Measurements from ENCODE around the gene MPV17L2.

The MPV17L2 gene

GRCh38 chr19:18194554-18195238, 1.7 kb downstream of the MPV17L2 start:
- no peaks in the 10 kb centered on the region for H3K27me3 ChIP-seq (ENCODE audit: control insufficient read depth, insufficient read depth, low read length)
- peaks cover 8% of the 10 kb centered on the region for H3K36me3 ChIP-seq (ENCODE audit: insufficient read depth, low read length)
- H3K4me2 ChIP-seq (ENCODE audit: low read length): peak overlapping the region; percentile 95
- H3K4me1 ChIP-seq (ENCODE audit: control insufficient read depth, insufficient read depth, low read length): peaks cover 15% of the 10 kb centered on the region
- no peak overlapping the region for H3K9ac ChIP-seq (ENCODE audit: low read depth, low read length)
- H3K4me3 ChIP-seq (ENCODE audit: low read length): peak overlapping the region; percentile 84
- no peaks in the 10 kb centered on the region for H3K9me3 ChIP-seq (replicated peaks; ENCODE audit: low read length)

- peaks cover 8% of the 10 kb centered on the region for H3K36me3 ChIP-seq (ENCODE audit: insufficient read depth, low read length)
- no peaks in the 10 kb centered on the region for H3K27me3 ChIP-seq (ENCODE audit: control insufficient read depth, insufficient read depth, low read length)
- no peak overlapping the region for H3K9ac ChIP-seq (ENCODE audit: low read depth, low read length)
- H3K4me3 ChIP-seq (ENCODE audit: low read length): no peak overlapping the region
- peaks cover 14% of the 10 kb centered on the region for H3K4me1 ChIP-seq (ENCODE audit: control insufficient read depth, insufficient read depth, low read length)
- H3K9me3 ChIP-seq (replicated peaks; ENCODE audit: low read length): no peaks in the 10 kb centered on the region
- no peak overlapping the region for H3K4me2 ChIP-seq (ENCODE audit: low read length)
Measured at GRCh38 chr19:18196511-18196845, 3.5 kb downstream of the MPV17L2 start.

- no peaks in the 10 kb centered on the region for H3K9me3 ChIP-seq (replicated peaks; ENCODE audit: low read length)
- H3K36me3 ChIP-seq (ENCODE audit: insufficient read depth, low read length): peaks cover 8% of the 10 kb centered on the region
- H3K4me2 ChIP-seq (ENCODE audit: low read length): no peak overlapping the region
- H3K27me3 ChIP-seq (ENCODE audit: control insufficient read depth, insufficient read depth, low read length): no peaks in the 10 kb centered on the region
- no peak overlapping the region for H3K9ac ChIP-seq (ENCODE audit: low read depth, low read length)
- no peak overlapping the region for H3K4me3 ChIP-seq (ENCODE audit: low read length)
- H3K4me1 ChIP-seq (ENCODE audit: control insufficient read depth, insufficient read depth, low read length): peaks cover 11% of the 10 kb centered on the region
Measured at GRCh38 chr19:18197306-18197705, 4.3 kb downstream of the MPV17L2 start.

- peaks cover 8% of the 10 kb centered on the region for H3K36me3 ChIP-seq (ENCODE audit: insufficient read depth, low read length)
- H3K9ac ChIP-seq (ENCODE audit: low read depth, low read length): no peak overlapping the region
- H3K4me1 ChIP-seq (ENCODE audit: control insufficient read depth, insufficient read depth, low read length): peaks cover 13% of the 10 kb centered on the region
- no peaks in the 10 kb centered on the region for H3K9me3 ChIP-seq (replicated peaks; ENCODE audit: low read length)
- no peak overlapping the region for H3K4me3 ChIP-seq (ENCODE audit: low read length)
- no peaks in the 10 kb centered on the region for H3K27me3 ChIP-seq (ENCODE audit: control insufficient read depth, insufficient read depth, low read length)
- no peak overlapping the region for H3K4me2 ChIP-seq (ENCODE audit: low read length)
Measured at GRCh38 chr19:18197941-18198340, 4.9 kb downstream of the MPV17L2 start.

- H3K4me1 ChIP-seq (ENCODE audit: control insufficient read depth, insufficient read depth, low read length): peaks cover 18% of the 10 kb centered on the region
- no peaks in the 10 kb centered on the region for H3K27me3 ChIP-seq (ENCODE audit: control insufficient read depth, insufficient read depth, low read length)
- no peak overlapping the region for H3K4me2 ChIP-seq (ENCODE audit: low read length)
- no peak overlapping the region for H3K4me3 ChIP-seq (ENCODE audit: low read length)
- H3K9me3 ChIP-seq (replicated peaks; ENCODE audit: low read length): no peaks in the 10 kb centered on the region
- no peak overlapping the region for H3K9ac ChIP-seq (ENCODE audit: low read depth, low read length)
- H3K36me3 ChIP-seq (ENCODE audit: insufficient read depth, low read length): peaks cover 8% of the 10 kb centered on the region
Measured at GRCh38 chr19:18198374-18198773, 5.4 kb downstream of the MPV17L2 start.

GRCh38 chr19:18202397-18202777, 9.4 kb downstream of the MPV17L2 start:
- Histone ChIP-seq H3K4me1 (ENCODE audit: control insufficient read depth, insufficient read depth, low read length) (peaks cover 16% of the 10 kb centered on the region), H3K4me3 (ENCODE audit: low read length) (no peak overlapping the region), H3K9me3 (replicated peaks; ENCODE audit: low read length) (no peaks in the 10 kb centered on the region), H3K36me3 (ENCODE audit: insufficient read depth, low read length) (peaks cover 5% of the 10 kb centered on the region), H3K9ac (ENCODE audit: low read depth, low read length) (no peak overlapping the region), H3K27me3 (ENCODE audit: control insufficient read depth, insufficient read depth, low read length) (no peaks in the 10 kb centered on the region), H3K4me2 (ENCODE audit: low read length) (peak overlapping the region; percentile 96)

- Histone ChIP-seq H3K36me3 (ENCODE audit: insufficient read depth, low read length) (peaks cover 5% of the 10 kb centered on the region), H3K27me3 (ENCODE audit: control insufficient read depth, insufficient read depth, low read length) (no peaks in the 10 kb centered on the region), H3K4me2 (ENCODE audit: low read length) (peak overlapping the region; percentile 96), H3K4me3 (ENCODE audit: low read length) (peak overlapping the region; percentile 84), H3K4me1 (ENCODE audit: control insufficient read depth, insufficient read depth, low read length) (peaks cover 20% of the 10 kb centered on the region), H3K9ac (ENCODE audit: low read depth, low read length) (peak overlapping the region; percentile 65), H3K9me3 (replicated peaks; ENCODE audit: low read length) (no peaks in the 10 kb centered on the region)
Measured at GRCh38 chr19:18202778-18203407, 9.9 kb downstream of the MPV17L2 start.

- no peaks in the 10 kb centered on the region for H3K27me3 ChIP-seq (ENCODE audit: control insufficient read depth, insufficient read depth, low read length)
- no peaks in the 10 kb centered on the region for H3K9me3 ChIP-seq (replicated peaks; ENCODE audit: low read length)
- H3K4me1 ChIP-seq (ENCODE audit: control insufficient read depth, insufficient read depth, low read length): peaks cover 20% of the 10 kb centered on the region
- no peaks in the 10 kb centered on the region for H3K36me3 ChIP-seq (ENCODE audit: insufficient read depth, low read length)
- peak overlapping the region; percentile 84 for H3K4me3 ChIP-seq (ENCODE audit: low read length)
- peak overlapping the region; percentile 65 for H3K9ac ChIP-seq (ENCODE audit: low read depth, low read length)
- H3K4me2 ChIP-seq (ENCODE audit: low read length): peak overlapping the region; percentile 96
Measured at GRCh38 chr19:18203408-18203862, 10.4 kb downstream of the MPV17L2 start.

GRCh38 chr19:18203863-18204393, 10.9 kb downstream of the MPV17L2 start, which contains the start of gene RAB3A:
RAB3A (minus strand) TSS chr19:18204042; CDS start chr19:18202740, 1,302 bp downstream.
- Histone ChIP-seq H3K27me3 (ENCODE audit: control insufficient read depth, insufficient read depth, low read length) (no peaks in the 10 kb centered on the region), H3K36me3 (ENCODE audit: insufficient read depth, low read length) (no peaks in the 10 kb centered on the region), H3K4me1 (ENCODE audit: control insufficient read depth, insufficient read depth, low read length) (peaks cover 23% of the 10 kb centered on the region), H3K9me3 (replicated peaks; ENCODE audit: low read length) (no peaks in the 10 kb centered on the region), H3K4me2 (ENCODE audit: low read length) (peak within 1 kb of the TSS; percentile 96), H3K9ac (ENCODE audit: low read depth, low read length) (peak within 1 kb of the TSS; percentile 98), H3K4me3 (ENCODE audit: low read length) (peak within 1 kb of the TSS; percentile 84)

GRCh38 chr19:18204394-18205199, 11.6 kb downstream of the MPV17L2 start:
- Histone ChIP-seq H3K4me2 (ENCODE audit: low read length) (peak overlapping the region; percentile 94), H3K9me3 (replicated peaks; ENCODE audit: low read length) (no peaks in the 10 kb centered on the region), H3K9ac (ENCODE audit: low read depth, low read length) (peak overlapping the region; percentile 98), H3K4me1 (ENCODE audit: control insufficient read depth, insufficient read depth, low read length) (peaks cover 23% of the 10 kb centered on the region), H3K36me3 (ENCODE audit: insufficient read depth, low read length) (no peaks in the 10 kb centered on the region), H3K27me3 (ENCODE audit: control insufficient read depth, insufficient read depth, low read length) (no peaks in the 10 kb centered on the region), H3K4me3 (ENCODE audit: low read length) (peak overlapping the region; percentile 75)

GRCh38 chr19:18205200-18205892, 12.3 kb downstream of the MPV17L2 start:
- peak overlapping the region; percentile 94 for H3K4me2 ChIP-seq (ENCODE audit: low read length)
- no peaks in the 10 kb centered on the region for H3K36me3 ChIP-seq (ENCODE audit: insufficient read depth, low read length)
- H3K9me3 ChIP-seq (replicated peaks; ENCODE audit: low read length): no peaks in the 10 kb centered on the region
- H3K9ac ChIP-seq (ENCODE audit: low read depth, low read length): peak overlapping the region; percentile 98
- no peaks in the 10 kb centered on the region for H3K27me3 ChIP-seq (ENCODE audit: control insufficient read depth, insufficient read depth, low read length)
- peaks cover 23% of the 10 kb centered on the region for H3K4me1 ChIP-seq (ENCODE audit: control insufficient read depth, insufficient read depth, low read length)
- H3K4me3 ChIP-seq (ENCODE audit: low read length): peak overlapping the region; percentile 75

All from skeletal muscle satellite cell (primary cell).